HG03175 (cell line): ENCODE results near the gene DUSP14.
"Not testable (repeated sequence)": the region's sequence is repeated elsewhere in the genome, so short reads cannot be mapped to it uniquely, and the experiment has no call there.

Source experiments
- ATAC-seq: cut with Tn5 transposase; IDR thresholded peaks from one replicate; pipeline ENCODE4 v1.9.1; 2021; ENCODE audit warnings: mild to moderate bottlenecking, moderate library complexity; ENCODE audit not compliant: unreplicated experiment

DUSP14 gene

GRCh38 chr17:37489197-37490001 is at the start of gene DUSP14:
Gene DUSP14, plus strand, starts transcription at chr17:37489891. Its CDS starts 22,382 bp downstream, at chr17:37512273.
- ATAC-seq, result peak; percentile 59

GRCh38 chr17:37440424-37440823 is 49.3 kb upstream of the DUSP14 start:
- no peak for ATAC-seq

GRCh38 chr17:37441369-37442014 is 48.2 kb upstream of the DUSP14 start:
- not testable (repeated sequence) for ATAC-seq

GRCh38 chr17:37446027-37446426 is 43.7 kb upstream of the DUSP14 start:
- no peak for ATAC-seq

- no peak for ATAC-seq
Observed at GRCh38 chr17:37447641-37448040, 42.0 kb upstream of the DUSP14 start.

- ATAC-seq, result no peak
Observed at GRCh38 chr17:37450112-37450511, 39.6 kb upstream of the DUSP14 start.

- ATAC-seq, result not testable (repeated sequence)
Observed at GRCh38 chr17:37457801-37458200, 31.9 kb upstream of the DUSP14 start.

GRCh38 chr17:37458805-37459204 is 30.9 kb upstream of the DUSP14 start:
- ATAC-seq, result no peak

- ATAC-seq, result no peak
Observed at GRCh38 chr17:37461668-37462067, 28.0 kb upstream of the DUSP14 start.

- ATAC-seq, result no peak
Observed at GRCh38 chr17:37462492-37462891, 27.2 kb upstream of the DUSP14 start.

- no peak for ATAC-seq
Observed at GRCh38 chr17:37463039-37463438, 26.7 kb upstream of the DUSP14 start.

GRCh38 chr17:37465069-37465616 is 24.5 kb upstream of the DUSP14 start:
- ATAC-seq, result no peak

- ATAC-seq, result no peak
Observed at GRCh38 chr17:37466471-37466870, 23.2 kb upstream of the DUSP14 start.

GRCh38 chr17:37470181-37470580 is 19.5 kb upstream of the DUSP14 start:
- no peak for ATAC-seq

- ATAC-seq, result no peak
Observed at GRCh38 chr17:37475731-37476420, 13.8 kb upstream of the DUSP14 start.

- ATAC-seq, result no peak
Observed at GRCh38 chr17:37476431-37477120, 13.1 kb upstream of the DUSP14 start.

GRCh38 chr17:37478187-37478586 is 11.5 kb upstream of the DUSP14 start:
- no peak for ATAC-seq

GRCh38 chr17:37479025-37479424 is 10.7 kb upstream of the DUSP14 start:
- ATAC-seq, result no peak

- ATAC-seq, result no peak
Observed at GRCh38 chr17:37480427-37480826, 9.3 kb upstream of the DUSP14 start.

- ATAC-seq, result no peak
Observed at GRCh38 chr17:37481001-37481665, 8.6 kb upstream of the DUSP14 start.
